Endometrium (tissue), 2 donors: ENCODE measurements around the gene HRNR.
"Not testable (repeated sequence)": the region's sequence is repeated elsewhere in the genome, so short reads cannot be mapped to it uniquely, and the experiment has no call there.

Source experiments
- FAIRE-seq: peaks from 2 replicates; lab custom pipeline; 2012; peaks lifted over from hg19 to GRCh38; lab: Jason Lieb, UNC
- donor health status: control.
- donor health status: control.

Gene HRNR

GRCh38 chr1:152224093-152224492, at the start of gene HRNR:
Gene HRNR (minus strand): TSS chr1:152224193. CDS start chr1:152223253, 940 bp downstream.
- FAIRE-seq = no peak

- not testable (repeated sequence) for FAIRE-seq
These were observed 32.4 kb upstream of the HRNR start for GRCh38 chr1:152256394-152256793.

- FAIRE-seq = no peak
These were observed 28.2 kb upstream of the HRNR start for GRCh38 chr1:152252157-152252556.

- FAIRE-seq = no peak
These were observed 27.4 kb upstream of the HRNR start for GRCh38 chr1:152251391-152251790.

- FAIRE-seq = no peak
These were observed 23.3 kb upstream of the HRNR start for GRCh38 chr1:152247316-152247715.

GRCh38 chr1:152244576-152245273, 20.7 kb upstream of the HRNR start:
- no peak for FAIRE-seq

- no peak for FAIRE-seq
These were observed 13.1 kb upstream of the HRNR start for GRCh38 chr1:152237093-152237492.

GRCh38 chr1:152228831-152229230, 4.8 kb upstream of the HRNR start:
- no peak for FAIRE-seq

- no peak for FAIRE-seq
These were observed 3.4 kb upstream of the HRNR start for GRCh38 chr1:152227310-152227928.

- FAIRE-seq = no peak
These were observed 1.7 kb upstream of the HRNR start for GRCh38 chr1:152225678-152226077.

- no peak for FAIRE-seq
These were observed 3.5 kb downstream of the HRNR start for GRCh38 chr1:152220166-152221163.

GRCh38 chr1:152219438-152219837, 4.6 kb downstream of the HRNR start:
- FAIRE-seq = not testable (repeated sequence)

- FAIRE-seq = no peak
These were observed 5.1 kb downstream of the HRNR start for GRCh38 chr1:152218762-152219436.

GRCh38 chr1:152215604-152216003, 8.4 kb downstream of the HRNR start:
- not testable (repeated sequence) for FAIRE-seq

- not testable (repeated sequence) for FAIRE-seq
These were observed 9.1 kb downstream of the HRNR start for GRCh38 chr1:152214911-152215310.

- FAIRE-seq = no peak
These were observed 25.0 kb downstream of the HRNR start for GRCh38 chr1:152198982-152199381.

- FAIRE-seq = no peak
These were observed 26.5 kb downstream of the HRNR start for GRCh38 chr1:152197361-152197941.

GRCh38 chr1:152191711-152192110, 32.3 kb downstream of the HRNR start:
- FAIRE-seq = no peak

GRCh38 chr1:152191260-152191659, 32.7 kb downstream of the HRNR start:
- FAIRE-seq = no peak

GRCh38 chr1:152190589-152190988, 33.4 kb downstream of the HRNR start:
- no peak for FAIRE-seq

GRCh38 chr1:152189657-152190442, 34.1 kb downstream of the HRNR start:
- FAIRE-seq = no peak
